Measurements from ENCODE around the gene RABGAP1L.

DNA sequence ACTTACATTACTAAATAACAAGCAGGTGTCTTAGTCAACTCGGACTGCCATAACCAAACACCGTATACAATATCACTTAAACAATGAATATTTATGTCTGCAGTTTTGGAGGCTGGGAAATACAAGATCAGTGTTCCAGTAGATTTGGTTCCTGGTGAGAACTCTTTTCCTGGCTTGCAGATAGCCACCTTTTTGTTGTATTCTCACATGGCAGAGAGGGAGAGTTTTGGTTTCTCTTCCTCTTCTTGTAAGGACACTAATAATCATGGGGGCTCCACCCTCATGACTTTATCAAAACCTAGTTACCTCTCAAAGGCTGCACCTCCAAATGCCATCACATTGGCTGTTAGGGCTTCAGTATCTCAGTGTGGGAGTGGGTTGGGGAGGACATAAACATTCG is 757.5 kb downstream of the RABGAP1L start:
- TF ChIP-seq POLR2A (IDR thresholded peaks at IDR 0.05; ENCODE audit: low read depth, low read length), result no peak
- no peak for TF ChIP-seq POLR2AphosphoS5 (IDR thresholded peaks at IDR 0.05; ENCODE audit: low read depth, low read length)
- TF ChIP-seq TAF1 (IDR thresholded peaks at IDR 0.05; ENCODE audit: borderline replicate concordance, low read depth, low read length), result no peak

Data from GM12892 (cell line).